Thyroid gland (tissue), 4 donors: ENCODE data around the gene TRIM8. TPM values are rescaled to one million over a fixed set of nuclear protein-coding genes. Genes with fewer than 3 reads are reported as not detected.

ENCODE experiments used
- DNase-seq, 2 donors: peaks; one replicate each; pipeline ENCODE4 v3.0.0-alpha.2; 2019
- H3K27ac ChIP-seq, 3 donors: fragments of 200-600 bp; sonication (generic); 1 replicate in 2 of 3; 2 replicates in 1 of 3; pipeline ENCODE4 v1.5.1; 2016 to 2019; ENCODE audit warnings: mild to moderate bottlenecking in 1 of 3, moderate library complexity in 1 of 3
- H3K27me3 ChIP-seq: fragments of 200-600 bp; sonication (generic); one replicate; pipeline ENCODE4 v1.5.1; 2019
- H3K36me3 ChIP-seq, 2 donors: fragments of 200-600 bp; sonication (generic); one replicate each; pipeline ENCODE4 v1.5.1; 2016 to 2019
- H3K4me1 ChIP-seq, 2 donors: fragments of 200-600 bp; sonication (generic); one replicate each; pipeline ENCODE4 v1.5.1; 2017 to 2019
- H3K4me3 ChIP-seq, 3 donors: fragments of 200-600 bp; sonication (generic); replicated peaks in 1 of 3; 1 replicate in 2 of 3; 2 replicates in 1 of 3; pipeline ENCODE4 v1.5.1; 2016; ENCODE audit warnings: mild to moderate bottlenecking in 1 of 3
- H3K9me3 ChIP-seq: fragments of 200-600 bp; sonication (generic); one replicate; pipeline ENCODE4 v1.5.1; 2017
- CTCF ChIP-seq, 6 experiments: fragments of 200-600 bp in 3 of 6; fragments of 450-650 bp in 3 of 6; sonication (generic) in 3 of 6; IDR thresholded peaks; one replicate each; pipeline ENCODE4 v1.5.1; 2016 to 2019; ENCODE audit warnings: antibody characterized with exemption in 6 of 6, mild to moderate bottlenecking in 2 of 6, inconsistent platforms in 1 of 6, moderate library complexity in 1 of 6
- POLR2A ChIP-seq, 2 donors: fragments of 450-650 bp; IDR thresholded peaks; one replicate each; pipeline ENCODE4 v1.6.1; 2017; ENCODE audit warnings: antibody characterized with exemption in 2 of 2, mild to moderate bottlenecking in 2 of 2, moderate library complexity in 1 of 2
- whole genome bisulfite sequencing, 2 donors: methylation state at CpG; one replicate each; pipeline ENCODE4 v1.1.5; 2017; 5-methylcytosine and 5-hydroxymethylcytosine counted together
- intact Hi-C: fragments of 100-400 bp; cut with DNase I; formaldehyde crosslinking; loops from one replicate; pipeline ENCODE4 v1.15.1; 2023
- total RNA-seq, 4 donors: library from RNA; depleted of rRNA; stranded (reverse); fragments of >200 nt; gene quantifications; one replicate each; pipeline ENCODE4 v1.2.3, GENCODE V29; 2016

The TRIM8 gene
- total RNA-seq, 4 donors from 2014 or later, result 138 to 187 (median 162) TPM

GRCh38 chr10:102643336-102644065, 778 bp upstream of the TRIM8 start:
- Histone ChIP-seq H3K27ac (peak overlapping the region; percentile 96 to 100 (median 100)), H3K27me3 (no peaks in the 10 kb centered on the region), H3K4me3 (peak overlapping the region; percentile 78 to 98 (median 84)), H3K4me1 (peaks cover 22 to 26% of the 10 kb centered on the region in 2 donors), H3K36me3 (no peaks in the 10 kb centered on the region), H3K9me3 (no peaks in the 10 kb centered on the region)
- TF ChIP-seq CTCF (IDR thresholded peaks at IDR 0.05) (no peak), POLR2A (IDR thresholded peaks at IDR 0.05) (peak; percentile 20 to 74)
- peak; percentile 70 for DNase-seq
- intact Hi-C loops, result loop anchor here (2.0 kb wide), 1 partner anchor 31 kb away; no protein-coding TSS in a partner anchor
- WGBS, 2 donors, result 0 to 1% methylated on average over 48 of the region's 76 CpGs

- intact Hi-C loops, result loop anchor here (2.0 kb wide), 1 partner anchor 30 kb away; no protein-coding TSS in a partner anchor
- H3K4me1 ChIP-seq, result peaks cover 35 to 39% of the 10 kb centered on the region in 2 donors
- WGBS, 2 donors, result 0 to 1% methylated on average over 12 to 32 of the region's 62 CpGs
- H3K4me3 ChIP-seq, result peak overlapping the region; percentile 59 to 84 (median 78)
- H3K9me3 ChIP-seq, result no peaks in the 10 kb centered on the region
- no peaks in the 10 kb centered on the region for H3K27me3 ChIP-seq
- no peaks in the 10 kb centered on the region for H3K36me3 ChIP-seq
- TF ChIP-seq CTCF (IDR thresholded peaks at IDR 0.05), result peak; percentile 16 to 72 (median 61)
- TF ChIP-seq POLR2A (IDR thresholded peaks at IDR 0.05), result peak in 1 of 2 donors; percentile 58
- peak overlapping the region; percentile 96 to 100 (median 100) for H3K27ac ChIP-seq
- DNase-seq, result peak; percentile 87 to 90
These were observed 538 bp downstream of the TRIM8 start for GRCh38 chr10:102644646-102645387.

GRCh38 chr10:102645388-102645740, 1.1 kb downstream of the TRIM8 start:
- Histone ChIP-seq H3K4me3 (peak overlapping the region; percentile 59 to 84 (median 78)), H3K27ac (peak overlapping the region; percentile 96 to 100 (median 100)), H3K36me3 (no peaks in the 10 kb centered on the region), H3K4me1 (peaks cover 40 to 44% of the 10 kb centered on the region in 2 donors), H3K27me3 (no peaks in the 10 kb centered on the region), H3K9me3 (no peaks in the 10 kb centered on the region)
- WGBS, 2 donors, result 0% methylated on average over 3 to 10 of the region's 12 CpGs
- intact Hi-C loops, result loop anchor here (2.0 kb wide), 1 partner anchor 29 kb away; no protein-coding TSS in a partner anchor
- DNase-seq, result peak; percentile 77 to 79
- TF ChIP-seq CTCF (IDR thresholded peaks at IDR 0.05), result no peak
- TF ChIP-seq POLR2A (IDR thresholded peaks at IDR 0.05), result peak in 1 of 2 donors; percentile 4

GRCh38 chr10:102645741-102646609, 1.7 kb downstream of the TRIM8 start:
- H3K36me3 ChIP-seq, result no peaks in the 10 kb centered on the region
- 1 to 5% methylated on average over 19 to 29 of the region's 29 CpGs for WGBS, 2 donors
- intact Hi-C loops, result loop anchor here (2.0 kb wide), 1 partner anchor 29 kb away; no protein-coding TSS in a partner anchor
- H3K27me3 ChIP-seq, result no peaks in the 10 kb centered on the region
- H3K4me1 ChIP-seq, result peaks cover 46 to 50% of the 10 kb centered on the region in 2 donors
- no peak for TF ChIP-seq CTCF (IDR thresholded peaks at IDR 0.05)
- peak in 1 of 2 donors; percentile 89 for TF ChIP-seq POLR2A (IDR thresholded peaks at IDR 0.05)
- H3K9me3 ChIP-seq, result no peaks in the 10 kb centered on the region
- H3K27ac ChIP-seq, result peak overlapping the region; percentile 96 to 100 (median 100)
- DNase-seq, result peak; percentile 92 to 94
- H3K4me3 ChIP-seq, result peak overlapping the region; percentile 59 to 84 (median 78)
